ENCODE data around the gene C6orf62. TPM values are rescaled to one million over a fixed set of nuclear protein-coding genes. Genes with fewer than 3 reads are reported as not detected.

C6orf62 gene
- total and polyA plus RNA-seq, 2 of the 4 experiments (the other 2 are of a cell fraction): 47.5 to 50.7 TPM

GRCh38 chr6:24666641-24667377 lies 52.1 kb downstream of the C6orf62 start, which contains the start of the genes ACOT13 and TDP2 (continued):
- TF ChIP-seq MAZ (IDR thresholded peaks at IDR 0.05; ENCODE audit: borderline replicate concordance, low read depth, low read length) (peak; percentile 83; the same call in 1 of the 2 replicates), SMC3 (IDR thresholded peaks at IDR 0.05; ENCODE audit: low read depth, low read length) (no peak)

- H2BK120ac ChIP-seq (ENCODE audit: low read depth, low read length): peak overlapping the region; percentile 84
- H3K27ac ChIP-seq (ENCODE audit: insufficient read depth, low read length): peak overlapping the region; percentile 91
- peak overlapping the region; percentile 98 for H4K91ac ChIP-seq (ENCODE audit: insufficient read depth, low read depth, low read length)
- H3K14ac ChIP-seq (replicated peaks; ENCODE audit: low read depth, low read length): peak overlapping the region; percentile 98
- peak overlapping the region; percentile 93 for H4K5ac ChIP-seq (ENCODE audit: low read depth, low read length)
- peak overlapping the region; percentile 81 for H3K4me3 ChIP-seq (ENCODE audit: insufficient read depth, low read depth, low read length)
- peak overlapping the region; percentile 92 for H3K56ac ChIP-seq (ENCODE audit: extremely low read depth, insufficient read depth, low read length)
- H3K9me3 ChIP-seq (ENCODE audit: control insufficient read depth, insufficient read depth, low read length): no peaks in the 10 kb centered on the region
- H3K27me3 ChIP-seq (ENCODE audit: control insufficient read depth, insufficient read depth, low read length): no peaks in the 10 kb centered on the region
- peak overlapping the region; percentile 99 for H3K23ac ChIP-seq (ENCODE audit: low read depth, low read length)
- peak overlapping the region; percentile 78 for H3K4me2 ChIP-seq (ENCODE audit: low read depth, low read length)
- H2AK5ac ChIP-seq (ENCODE audit: low read depth, low read length): peak overlapping the region; percentile 86
- peak overlapping the region; percentile 96 for H3K4ac ChIP-seq (ENCODE audit: low read depth, low read length)
- peak overlapping the region; percentile 69; the same call in 2 of the 3 replicates for H2BK15ac ChIP-seq (ENCODE audit: low read depth, low read length)
- WGBS, 2 experiments (ENCODE audit: extremely low coverage in 2 of 2, insufficient read length in 1 of 2): 0% methylated on average over 12 of the region's 26 CpGs; no CpG with 5 or more reads in 1 of the 2 experiments
- in situ Hi-C loops (cut with MboI; ENCODE audit: low sequenced_read_pairs): no loop called here
- H4K8ac ChIP-seq (ENCODE audit: low read depth in 2 of 2, low read length in 2 of 2): peak overlapping the region; percentile 89 to 98
- H2AK9ac ChIP-seq (replicated peaks; ENCODE audit: low read depth, low read length, poor library complexity): peak overlapping the region; percentile 91
- peak overlapping the region; percentile 91 for H2BK5ac ChIP-seq (ENCODE audit: low read depth, low read length, poor library complexity, severe bottlenecking)
- CTCF ChIA-PET: interaction anchor here (0.6 to 1.0 kb wide), 3 partner anchors 23 to 83 kb away, joined by 3 read pairs; no protein-coding TSS in a partner anchor
- no peaks in the 10 kb centered on the region for H4K20me1 ChIP-seq (ENCODE audit: insufficient read depth, low read length)
- no peaks in the 10 kb centered on the region; the same call in 1 of the 2 replicates for H3K9me1 ChIP-seq (ENCODE audit: insufficient read depth, low read length)
- dilution Hi-C loops (cut with HindIII; ENCODE audit: low sequenced_read_pairs, unreplicated experiment): no loop called here
- POLR2A ChIA-PET (ENCODE audit: unreplicated experiment): no interaction called here
- H3K18ac ChIP-seq (ENCODE audit: low read depth, low read length): peak overlapping the region; percentile 80
- H2BK20ac ChIP-seq (ENCODE audit: low read depth, low read length): 0 out of 2 replicates have a peak overlapping the region, but pooled peaks have one; percentile 2
- DNase-seq (peak; percentile 35), ATAC-seq (ENCODE audit: low read depth) (peak; percentile 31)
- H3K9ac ChIP-seq (ENCODE audit: low read depth, low read length): peak overlapping the region; percentile 93
- peaks cover 16 to 56% of the 10 kb centered on the region in 2 experiments; a peak in 3 of 4 replicates for H3K79me1 ChIP-seq (ENCODE audit: low read depth in 1 of 2, low read length in 2 of 2)
- H3K4me1 ChIP-seq (ENCODE audit: control insufficient read depth, insufficient read depth, low read length): peaks cover 2% of the 10 kb centered on the region; the same call in 1 of the 2 replicates
- H3K36me3 ChIP-seq (ENCODE audit: control insufficient read depth, insufficient read depth, low read length): peaks cover 8% of the 10 kb centered on the region
- TSS peak; percentile 51 for BruUV-seq (replicated peaks)
- H2AFZ ChIP-seq (replicated peaks; ENCODE audit: low read length, poor library complexity): peak overlapping the region; percentile 100
- intact Hi-C loops (cut with micrococcal nuclease): no loop called here
- TF ChIP-seq CTCF (conservative IDR thresholded peaks at IDR 0.05; ENCODE audit: low read depth, low read length) (no peak), RAD21 (IDR thresholded peaks at IDR 0.05; ENCODE audit: low read length) (no peak), RFX5 (IDR thresholded peaks at IDR 0.05; ENCODE audit: low read depth, low read length) (no peak), RCOR1 (IDR thresholded peaks at IDR 0.05; ENCODE audit: insufficient replicate concordance, low read length) (no peak), ELK1 (IDR thresholded peaks at IDR 0.05; ENCODE audit: borderline replicate concordance, low read depth, low read length) (no peak), SMC3 (IDR thresholded peaks at IDR 0.05; ENCODE audit: low read depth, low read length) (no peak), MAZ (IDR thresholded peaks at IDR 0.05; ENCODE audit: borderline replicate concordance, low read depth, low read length) (no peak), CHD1 (IDR thresholded peaks at IDR 0.05; ENCODE audit: low read depth, low read length) (no peak), FOS (IDR thresholded peaks at IDR 0.05; ENCODE audit: low read depth, low read length) (no peak), MXI1 (IDR thresholded peaks at IDR 0.05; ENCODE audit: borderline replicate concordance, low read depth, low read length) (no peak), POLR2A (IDR thresholded peaks at IDR 0.05; ENCODE audit: low read depth, low read length) (no peak), CEBPB (IDR thresholded peaks at IDR 0.05; ENCODE audit: low read depth, low read length) (no peak)
These were observed 52.8 kb downstream of the C6orf62 start for GRCh38 chr6:24666097-24666640.

Data from IMR-90 (cell line).